SK-N-SH (cell line): ENCODE results near the gene SERPINB12. TPM values are rescaled to one million over a fixed set of nuclear protein-coding genes. Genes with fewer than 3 reads are reported as not detected.

Experiments used
- CTCF ChIA-PET: fragments of 300-600, 350-600 bp; formaldehyde crosslinking; extraction: SDS; loops from one replicate; lab custom pipeline; 2021; lab: Yijun Ruan, JAX
- POLR2A ChIA-PET: fragments of 350-600 bp; sonication (Branson Sonifier 250); formaldehyde crosslinking; extraction: SDS; loops from one replicate; lab custom pipeline; 2020; ENCODE audit warnings: antibody characterized with exemption, inconsistent platforms; lab: Yijun Ruan, JAX
- DNase-seq: peaks from one replicate; pipeline ENCODE4 v3.0.0; 2012
- H2AFZ ChIP-seq: fragments of 200-600 bp; sonication (generic); 2 replicates; pipeline ENCODE4 v1.8.1; 2016; ENCODE audit warnings: antibody characterized with exemption, mild to moderate bottlenecking, low read depth
- H3F3A ChIP-seq: fragments of 200-600 bp; sonication (generic); replicated peaks from 2 replicates; pipeline ENCODE3; 2016; ENCODE audit warnings: antibody characterized with exemption, mild to moderate bottlenecking; ENCODE audit not compliant: insufficient read depth
- H3K27ac ChIP-seq, 2 experiments: fragments of 200-500 bp in 1 of 2; fragments of 200-600 bp in 1 of 2; sonication (Bioruptor generic) in 1 of 2; sonication (generic), shearing (Covaris generic) in 1 of 2; 2 replicates each; pipeline versions ENCODE4 v1.5.1 to v1.6.1; 2014 to 2016; ENCODE audit warnings: low read depth in 2 of 2, inconsistent platforms in 1 of 2, low read length in 1 of 2, mild to moderate bottlenecking in 1 of 2, mixed read lengths in 1 of 2
- H3K27me3 ChIP-seq: fragments of 200-600 bp; sonication (generic), shearing (Covaris generic); 2 replicates; pipeline ENCODE4 v1.6.1; 2016; ENCODE audit warnings: mixed run types; ENCODE audit not compliant: insufficient read depth
- H3K36me3 ChIP-seq, 2 experiments: fragments of 200-500 bp in 1 of 2; fragments of 200-600 bp in 1 of 2; sonication (Bioruptor generic) in 1 of 2; sonication (generic) in 1 of 2; replicated peaks in 1 of 2; 2 replicates each; pipeline versions ENCODE3 to v1.5.1; 2014 to 2016; ENCODE audit warnings: low read length in 1 of 2, mild to moderate bottlenecking in 1 of 2; ENCODE audit not compliant: insufficient read depth in 2 of 2, control insufficient read depth in 1 of 2
- H3K4me1 ChIP-seq, 2 experiments: fragments of 200-500 bp in 1 of 2; fragments of 200-600 bp in 1 of 2; sonication (Bioruptor generic) in 1 of 2; sonication (generic), shearing (Covaris generic) in 1 of 2; 2 replicates each; pipeline versions ENCODE4 v1.5.1 to v1.6.1; 2014 to 2016; ENCODE audit warnings: low read depth in 1 of 2, low read length in 1 of 2, mixed run types in 1 of 2; ENCODE audit not compliant: insufficient read depth in 2 of 2, control insufficient read depth in 1 of 2
- H3K4me2 ChIP-seq: fragments of 200-600 bp; sonication (generic), shearing (Covaris generic); 2 replicates; pipeline ENCODE4 v1.6.1; 2017; ENCODE audit warnings: mixed run types
- H3K4me3 ChIP-seq, 2 experiments: fragments of 200-500 bp in 1 of 2; fragments of 200-600 bp in 1 of 2; sonication (Bioruptor generic) in 1 of 2; sonication (generic), shearing (Covaris generic) in 1 of 2; 2 replicates each; pipeline versions ENCODE4 v1.5.1 to v1.8.1; 2014 to 2016; ENCODE audit warnings: low read depth in 2 of 2, inconsistent platforms in 1 of 2, low read length in 1 of 2, mild to moderate bottlenecking in 1 of 2, mixed read lengths in 1 of 2, moderate library complexity in 1 of 2
- H3K79me2 ChIP-seq: fragments of 200-600 bp; sonication (generic); 2 replicates; pipeline ENCODE4 v1.8.1; 2017; ENCODE audit warnings: mild to moderate bottlenecking; ENCODE audit not compliant: insufficient read depth
- H3K9ac ChIP-seq: fragments of 200-600 bp; sonication (generic); 2 replicates; pipeline ENCODE4 v1.6.1; 2017; ENCODE audit warnings: mixed run types
- H3K9me2 ChIP-seq: fragments of 200-600 bp; sonication (generic); 2 replicates; pipeline ENCODE4 v1.6.1; 2017; ENCODE audit warnings: mixed run types
- H3K9me3 ChIP-seq: fragments of 200-600 bp; sonication (generic); 2 replicates; pipeline ENCODE4 v1.6.1; 2017; ENCODE audit warnings: mixed run types, mild to moderate bottlenecking, moderate library complexity
- H4K20me1 ChIP-seq: fragments of 200-600 bp; sonication (generic); 2 replicates; pipeline ENCODE4 v1.6.1; 2017; ENCODE audit warnings: mild to moderate bottlenecking, mixed run types; ENCODE audit not compliant: insufficient read depth
- CHD2 ChIP-seq: fragments of 150-350 bp; IDR thresholded peaks from 2 replicates; pipeline ENCODE4 v1.6.1; 2018; ENCODE audit warnings: low read length; ENCODE audit not compliant: partially characterized antibody
- EZH2phosphoT487 ChIP-seq: fragments of 200-600 bp; sonication (generic); IDR thresholded peaks from 2 replicates; pipeline ENCODE4 v1.6.1; 2017; ENCODE audit warnings: low read depth, mixed run types, mild to moderate bottlenecking, antibody characterized with exemption, moderate library complexity, borderline replicate concordance
- FOSL2 ChIP-seq: IDR thresholded peaks from 2 replicates; pipeline ENCODE4 v1.4.0; 2012; ENCODE audit warnings: low read depth, mild to moderate bottlenecking, moderate library complexity, borderline replicate concordance
- NRF1 ChIP-seq: IDR thresholded peaks from 2 replicates; pipeline ENCODE4 v1.6.1; 2012; ENCODE audit warnings: low read depth, mild to moderate bottlenecking, low read length
- RFX5 ChIP-seq: IDR thresholded peaks from 2 replicates; pipeline ENCODE4 v1.6.1; 2012; ENCODE audit warnings: mild to moderate bottlenecking, improper control_type of control experiment, low read length
- SIN3A ChIP-seq: IDR thresholded peaks from 2 replicates; pipeline ENCODE4 v1.6.1; 2012; ENCODE audit warnings: low read depth, mild to moderate bottlenecking, low read length, moderate library complexity, borderline replicate concordance
- TAF1 ChIP-seq: IDR thresholded peaks from 2 replicates; pipeline ENCODE4 v1.6.1; 2012; ENCODE audit warnings: low read depth, mild to moderate bottlenecking, low read length, moderate library complexity, borderline replicate concordance
- WGBS: methylation state at CpG from one replicate; pipeline ENCODE4 v1.1.6; 2017; ENCODE audit warnings: low lambda C conversion rate; 5-methylcytosine and 5-hydroxymethylcytosine counted together
- polyA plus RNA-seq, 3 experiments: library from polyadenylated mRNA; depleted of rRNA; stranded (reverse); fragments of >200 nt; gene quantifications; 2 replicates each; pipeline ENCODE4 v1.2.3, GENCODE V29; 2012
- TF ChIP-seq, protein P1 (sequence below): IDR thresholded peaks from 2 replicates; pipeline ENCODE4 v1.4.0; 2012; ENCODE audit warnings: low read depth, borderline replicate concordance
- TF ChIP-seq, protein P2 (sequence below): fragments of 150-350 bp; IDR thresholded peaks from 2 replicates; pipeline ENCODE4 v1.6.1; 2017; ENCODE audit warnings: antibody characterized with exemption, low read length, low read depth, borderline replicate concordance

SERPINB12 gene
- polyA plus RNA-seq, 1 of the 3 experiments (the other 2 are of a cell fraction) = not detected

DNA sequence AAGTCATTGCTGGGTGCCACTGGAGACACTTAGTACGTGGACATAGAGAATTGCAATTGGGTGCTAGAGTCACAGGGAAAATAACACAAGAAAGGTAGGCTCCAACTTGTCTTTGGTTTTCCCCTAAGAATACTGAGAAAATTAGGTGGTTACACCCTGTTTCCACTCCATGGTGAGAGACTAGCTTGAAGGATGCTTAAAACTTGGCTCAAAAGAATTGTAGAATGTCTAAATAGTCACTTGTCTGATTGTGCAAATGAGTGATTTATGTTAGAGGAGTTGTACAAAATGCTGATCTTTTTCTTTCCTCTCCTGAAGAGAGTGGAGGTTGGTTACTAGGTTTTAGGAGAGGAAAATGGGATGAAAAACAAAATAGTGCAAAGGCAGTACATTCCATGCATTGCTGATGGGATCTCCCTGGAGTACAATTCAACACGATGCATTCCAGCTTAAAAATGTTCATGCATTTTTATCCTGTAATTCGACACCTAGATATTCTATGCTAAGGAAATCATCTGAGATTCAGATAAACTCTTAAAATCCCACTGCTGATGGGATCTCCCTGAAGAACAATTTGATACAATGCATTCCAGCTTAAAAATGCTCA is 2.2 kb upstream of the SERPINB12 start:
- H3K9ac ChIP-seq = no peak overlapping the region
- CTCF ChIA-PET = interaction anchor here (3.4 kb wide), 1 partner anchor 22 kb away, joined by 13 read pairs; no protein-coding TSS in a partner anchor
- no peaks in the 10 kb centered on the region for H3K36me3 ChIP-seq
- no peaks in the 10 kb centered on the region for H3K79me2 ChIP-seq
- no peaks in the 10 kb centered on the region for H3K27me3 ChIP-seq
- WGBS = 0% methylated on average over 3 of the region's 3 CpGs
- no peaks in the 10 kb centered on the region; a peak in 1 of 4 replicates for H3K4me1 ChIP-seq
- no peak for TF ChIP-seq FOSL2
- TF ChIP-seq, protein P1, sequence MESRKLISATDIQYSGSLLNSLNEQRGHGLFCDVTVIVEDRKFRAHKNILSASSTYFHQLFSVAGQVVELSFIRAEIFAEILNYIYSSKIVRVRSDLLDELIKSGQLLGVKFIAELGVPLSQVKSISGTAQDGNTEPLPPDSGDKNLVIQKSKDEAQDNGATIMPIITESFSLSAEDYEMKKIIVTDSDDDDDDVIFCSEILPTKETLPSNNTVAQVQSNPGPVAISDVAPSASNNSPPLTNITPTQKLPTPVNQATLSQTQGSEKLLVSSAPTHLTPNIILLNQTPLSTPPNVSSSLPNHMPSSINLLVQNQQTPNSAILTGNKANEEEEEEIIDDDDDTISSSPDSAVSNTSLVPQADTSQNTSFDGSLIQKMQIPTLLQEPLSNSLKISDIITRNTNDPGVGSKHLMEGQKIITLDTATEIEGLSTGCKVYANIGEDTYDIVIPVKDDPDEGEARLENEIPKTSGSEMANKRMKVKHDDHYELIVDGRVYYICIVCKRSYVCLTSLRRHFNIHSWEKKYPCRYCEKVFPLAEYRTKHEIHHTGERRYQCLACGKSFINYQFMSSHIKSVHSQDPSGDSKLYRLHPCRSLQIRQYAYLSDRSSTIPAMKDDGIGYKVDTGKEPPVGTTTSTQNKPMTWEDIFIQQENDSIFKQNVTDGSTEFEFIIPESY = no peak
- H2AFZ ChIP-seq = no peak overlapping the region
- no peaks in the 10 kb centered on the region for H3F3A ChIP-seq
- H3K4me3 ChIP-seq = no peak overlapping the region
- no peak overlapping the region for H3K4me2 ChIP-seq
- POLR2A ChIA-PET = no interaction called here
- H3K27ac ChIP-seq = no peak overlapping the region
- no peaks in the 10 kb centered on the region for H4K20me1 ChIP-seq
- no peaks in the 10 kb centered on the region for H3K9me3 ChIP-seq
- DNase-seq = no peak
- no peaks in the 10 kb centered on the region for H3K9me2 ChIP-seq

DNA sequence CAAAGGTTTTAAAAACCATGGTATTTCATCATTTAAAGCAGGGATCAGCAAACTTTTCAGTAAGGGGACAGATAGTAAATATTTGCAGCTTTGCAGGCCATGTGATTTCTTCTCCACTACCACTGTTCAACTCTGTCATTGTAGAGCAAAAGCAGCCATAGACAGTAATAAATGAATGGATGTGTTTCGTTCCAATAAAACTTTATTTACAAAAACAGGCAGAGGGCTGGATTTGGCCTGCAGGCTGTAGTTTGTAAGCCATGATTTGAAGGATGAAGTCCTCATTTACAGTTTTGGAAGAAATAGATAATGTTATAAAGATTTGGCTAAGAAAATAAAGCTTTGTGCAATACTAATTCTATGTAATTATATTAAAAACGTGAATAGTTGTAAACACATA is 1.8 kb downstream of the SERPINB12 start:
- no peaks in the 10 kb centered on the region; a peak in 1 of 4 replicates for H3K4me1 ChIP-seq
- H3K4me2 ChIP-seq = no peak overlapping the region
- no peak overlapping the region for H3K9ac ChIP-seq
- no peaks in the 10 kb centered on the region for H3K27me3 ChIP-seq
- H3K36me3 ChIP-seq = no peaks in the 10 kb centered on the region
- POLR2A ChIA-PET = no interaction called here
- no peaks in the 10 kb centered on the region for H3K79me2 ChIP-seq
- no peak overlapping the region for H3K27ac ChIP-seq
- no peak overlapping the region for H3K4me3 ChIP-seq
- H3K9me3 ChIP-seq = no peaks in the 10 kb centered on the region
- no peak overlapping the region for H2AFZ ChIP-seq
- H3F3A ChIP-seq = no peaks in the 10 kb centered on the region
- 6% methylated on average over 2 of the region's 2 CpGs for WGBS
- H3K9me2 ChIP-seq = no peaks in the 10 kb centered on the region
- CTCF ChIA-PET = interaction anchor here (1.0 to 2.4 kb wide), 3 partner anchors 13 to 33 kb away, joined by 3 to 9 read pairs (median 4); no protein-coding TSS in a partner anchor
- TF ChIP-seq EZH2phosphoT487 = no peak
- no peak for TF ChIP-seq CHD2
- TF ChIP-seq, protein P2, sequence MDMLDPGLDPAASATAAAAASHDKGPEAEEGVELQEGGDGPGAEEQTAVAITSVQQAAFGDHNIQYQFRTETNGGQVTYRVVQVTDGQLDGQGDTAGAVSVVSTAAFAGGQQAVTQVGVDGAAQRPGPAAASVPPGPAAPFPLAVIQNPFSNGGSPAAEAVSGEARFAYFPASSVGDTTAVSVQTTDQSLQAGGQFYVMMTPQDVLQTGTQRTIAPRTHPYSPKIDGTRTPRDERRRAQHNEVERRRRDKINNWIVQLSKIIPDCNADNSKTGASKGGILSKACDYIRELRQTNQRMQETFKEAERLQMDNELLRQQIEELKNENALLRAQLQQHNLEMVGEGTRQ = no peak
- no peak for TF ChIP-seq TAF1
- no peak for TF ChIP-seq RFX5
- TF ChIP-seq NRF1 = no peak
- TF ChIP-seq SIN3A = no peak
- TF ChIP-seq FOSL2 = no peak
- no peak for DNase-seq
- H4K20me1 ChIP-seq = no peaks in the 10 kb centered on the region
